OCI-LY1 (cell line): ENCODE results near the gene CCZ1.
"Not testable (repeated sequence)": the region's sequence is repeated elsewhere in the genome, so short reads cannot be mapped to it uniquely, and the experiment has no call there.

Source experiments
- CTCF ChIP-seq: fragments of 200-600 bp; sonication (generic), shearing (Covaris generic); IDR thresholded peaks from 2 replicates; pipeline ENCODE4 v1.5.1; 2017; ENCODE audit warnings: mild to moderate bottlenecking, antibody characterized with exemption, low read length, moderate library complexity, mixed read lengths
- EZH2 ChIP-seq: fragments of 200-600 bp; sonication (generic), shearing (Covaris generic); IDR thresholded peaks from 2 replicates; pipeline ENCODE4 v1.8.0; 2017; ENCODE audit warnings: borderline replicate concordance, mixed run types, mild to moderate bottlenecking, antibody characterized with exemption, low read length, moderate library complexity, mixed read lengths

GRCh38 chr7:5973580-5973979 lies 75.0 kb downstream of the CCZ1 start:
- not testable (repeated sequence) for TF ChIP-seq CTCF, EZH2
